OCI-LY1 (cell line): Measurements from ENCODE around the gene ZNF614.
"Not testable (repeated sequence)": the region's sequence is repeated elsewhere in the genome, so short reads cannot be mapped to it uniquely, and the experiment has no call there.

Experiments
- H2AFZ ChIP-seq: fragments of 200-600 bp; sonication (generic), shearing (Covaris generic); 2 replicates; pipeline ENCODE4 v1.6.0; 2014; ENCODE audit warnings: antibody characterized with exemption, mild to moderate bottlenecking, low read length
- H3F3A ChIP-seq: fragments of 200-600 bp; sonication (generic), shearing (Covaris generic); 2 replicates; pipeline ENCODE4 v1.6.0; 2014; ENCODE audit warnings: mild to moderate bottlenecking, antibody characterized with exemption, low read length, moderate library complexity; ENCODE audit not compliant: insufficient read depth
- H3K27ac ChIP-seq: fragments of 200-600 bp; sonication (generic); 2 replicates; pipeline ENCODE4 v1.5.1; 2014; ENCODE audit warnings: low read length, mixed run types, mild to moderate bottlenecking, low read depth; ENCODE audit not compliant: poor library complexity, severe bottlenecking
- H3K27me3 ChIP-seq: fragments of 200-600 bp; sonication (generic); 2 replicates; pipeline ENCODE4 v1.6.0; 2014; ENCODE audit warnings: antibody characterized with exemption, mild to moderate bottlenecking, low read length, moderate library complexity; ENCODE audit not compliant: insufficient read depth
- H3K36me3 ChIP-seq: fragments of 200-600 bp; sonication (generic); 2 replicates; pipeline ENCODE4 v1.6.1; 2014; ENCODE audit warnings: mild to moderate bottlenecking, antibody characterized with exemption, low read length, moderate library complexity, mixed read lengths; ENCODE audit not compliant: insufficient read depth
- H3K4me1 ChIP-seq: fragments of 200-600 bp; sonication (generic); 2 replicates; pipeline ENCODE4 v1.5.1; 2014; ENCODE audit warnings: mild to moderate bottlenecking, low read length, moderate library complexity; ENCODE audit not compliant: insufficient read depth, severe bottlenecking
- H3K4me2 ChIP-seq: fragments of 200-600 bp; sonication (generic), shearing (Covaris generic); 2 replicates; pipeline ENCODE4 v1.6.1; 2014; ENCODE audit warnings: low read length
- H3K4me3 ChIP-seq: fragments of 200-600 bp; sonication (generic); 2 replicates; pipeline ENCODE4 v1.5.1; 2014; ENCODE audit warnings: low read length, low read depth, mild to moderate bottlenecking, mixed read lengths; ENCODE audit not compliant: poor library complexity, severe bottlenecking
- H3K79me2 ChIP-seq: fragments of 200-600 bp; shearing (Covaris generic); 2 replicates; pipeline ENCODE4 v1.6.1; 2016; ENCODE audit warnings: mixed run types, low read length, mixed read lengths; ENCODE audit not compliant: insufficient read depth
- H3K9ac ChIP-seq: fragments of 200-600 bp; sonication (generic), shearing (Covaris generic); 2 replicates; pipeline ENCODE4 v1.6.1; 2014; ENCODE audit warnings: mild to moderate bottlenecking, low read length, mixed read lengths
- H3K9me2 ChIP-seq: fragments of 200-600 bp; sonication (generic), shearing (Covaris generic); 2 replicates; pipeline ENCODE4 v1.6.1; 2014; ENCODE audit warnings: low read depth, mild to moderate bottlenecking, low read length, mixed read lengths
- H3K9me3 ChIP-seq: fragments of 200-600 bp; shearing (Covaris generic); 2 replicates; pipeline ENCODE4 v1.6.1; 2014; ENCODE audit warnings: low read length, mixed read lengths
- H4K20me1 ChIP-seq: fragments of 200-600 bp; sonication (generic), shearing (Covaris generic); 2 replicates; pipeline ENCODE4 v1.6.0; 2016; ENCODE audit warnings: mild to moderate bottlenecking, low read length; ENCODE audit not compliant: insufficient read depth
- EZH2 ChIP-seq: fragments of 200-600 bp; sonication (generic), shearing (Covaris generic); IDR thresholded peaks from 2 replicates; pipeline ENCODE4 v1.8.0; 2017; ENCODE audit warnings: borderline replicate concordance, mixed run types, mild to moderate bottlenecking, antibody characterized with exemption, low read length, moderate library complexity, mixed read lengths
- TF ChIP-seq, protein P1 (sequence below): fragments of 200-600 bp; sonication (generic), shearing (Covaris generic); IDR thresholded peaks from 2 replicates; pipeline ENCODE4 v1.5.1; 2017; ENCODE audit warnings: mild to moderate bottlenecking, antibody characterized with exemption, low read length, moderate library complexity, mixed read lengths

Gene ZNF614

DNA sequence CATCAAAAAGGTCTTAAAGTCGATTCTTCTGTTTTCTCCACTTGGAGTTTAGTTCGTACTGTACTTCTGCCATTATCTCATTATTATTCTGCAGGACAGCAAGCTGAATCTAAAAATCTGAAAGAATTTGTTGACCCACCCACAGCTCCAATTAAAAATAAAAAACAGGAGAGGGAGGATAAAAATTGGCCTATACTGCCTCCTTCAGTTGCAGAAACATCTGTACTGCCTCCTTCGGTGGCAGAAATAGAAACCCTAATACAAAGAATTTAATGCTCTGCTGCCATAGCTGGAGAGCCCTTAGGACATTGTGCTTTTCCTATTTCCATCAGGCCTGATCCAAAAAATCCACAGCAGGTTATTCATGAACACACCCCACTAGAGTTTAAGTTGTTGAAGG is 51.3 kb downstream of the ZNF614 start:
- Histone ChIP-seq H2AFZ (no peak overlapping the region), H3K36me3 (no peaks in the 10 kb centered on the region), H3K9me2 (no peaks in the 10 kb centered on the region), H3K4me2 (no peak overlapping the region), H3K79me2 (no peaks in the 10 kb centered on the region), H3K9ac (no peak overlapping the region), H3K4me1 (no peaks in the 10 kb centered on the region), H4K20me1 (no peaks in the 10 kb centered on the region), H3K9me3 (peaks cover 13% of the 10 kb centered on the region), H3K4me3 (no peak overlapping the region), H3F3A (no peaks in the 10 kb centered on the region), H3K27ac (no peak overlapping the region), H3K27me3 (no peaks in the 10 kb centered on the region)
- TF ChIP-seq EZH2: no peak
- TF ChIP-seq, protein P1, sequence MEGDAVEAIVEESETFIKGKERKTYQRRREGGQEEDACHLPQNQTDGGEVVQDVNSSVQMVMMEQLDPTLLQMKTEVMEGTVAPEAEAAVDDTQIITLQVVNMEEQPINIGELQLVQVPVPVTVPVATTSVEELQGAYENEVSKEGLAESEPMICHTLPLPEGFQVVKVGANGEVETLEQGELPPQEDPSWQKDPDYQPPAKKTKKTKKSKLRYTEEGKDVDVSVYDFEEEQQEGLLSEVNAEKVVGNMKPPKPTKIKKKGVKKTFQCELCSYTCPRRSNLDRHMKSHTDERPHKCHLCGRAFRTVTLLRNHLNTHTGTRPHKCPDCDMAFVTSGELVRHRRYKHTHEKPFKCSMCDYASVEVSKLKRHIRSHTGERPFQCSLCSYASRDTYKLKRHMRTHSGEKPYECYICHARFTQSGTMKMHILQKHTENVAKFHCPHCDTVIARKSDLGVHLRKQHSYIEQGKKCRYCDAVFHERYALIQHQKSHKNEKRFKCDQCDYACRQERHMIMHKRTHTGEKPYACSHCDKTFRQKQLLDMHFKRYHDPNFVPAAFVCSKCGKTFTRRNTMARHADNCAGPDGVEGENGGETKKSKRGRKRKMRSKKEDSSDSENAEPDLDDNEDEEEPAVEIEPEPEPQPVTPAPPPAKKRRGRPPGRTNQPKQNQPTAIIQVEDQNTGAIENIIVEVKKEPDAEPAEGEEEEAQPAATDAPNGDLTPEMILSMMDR: no peak

DNA sequence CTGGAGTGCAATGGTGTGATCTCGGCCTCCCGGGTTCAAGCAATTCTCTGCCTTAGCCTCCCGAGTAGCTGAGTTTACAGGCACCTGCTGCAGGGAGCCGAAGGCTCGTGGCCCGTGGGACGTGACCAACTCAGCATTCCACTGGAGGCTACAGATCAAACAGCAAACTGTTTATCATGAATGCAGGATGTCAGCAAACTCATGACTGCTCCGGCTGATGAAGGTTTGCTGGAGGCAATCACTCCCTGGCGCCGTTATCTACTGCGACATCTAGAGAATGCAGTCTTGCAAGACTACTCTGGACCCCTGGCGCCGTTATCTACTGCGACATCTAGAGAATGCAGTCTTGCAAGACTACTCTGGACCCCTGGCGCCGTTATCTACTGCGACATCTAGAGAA is 52.4 kb downstream of the ZNF614 start:
- H3K79me2 ChIP-seq, H2AFZ ChIP-seq, H3K4me3 ChIP-seq, H3K36me3 ChIP-seq, H3K9me2 ChIP-seq, H3K4me1 ChIP-seq, H3K9ac ChIP-seq, H3K27ac ChIP-seq, H3K27me3 ChIP-seq, H3F3A ChIP-seq, H3K4me2 ChIP-seq, H4K20me1 ChIP-seq: not testable (repeated sequence)
- peaks cover 12% of the 10 kb centered on the region for H3K9me3 ChIP-seq

DNA sequence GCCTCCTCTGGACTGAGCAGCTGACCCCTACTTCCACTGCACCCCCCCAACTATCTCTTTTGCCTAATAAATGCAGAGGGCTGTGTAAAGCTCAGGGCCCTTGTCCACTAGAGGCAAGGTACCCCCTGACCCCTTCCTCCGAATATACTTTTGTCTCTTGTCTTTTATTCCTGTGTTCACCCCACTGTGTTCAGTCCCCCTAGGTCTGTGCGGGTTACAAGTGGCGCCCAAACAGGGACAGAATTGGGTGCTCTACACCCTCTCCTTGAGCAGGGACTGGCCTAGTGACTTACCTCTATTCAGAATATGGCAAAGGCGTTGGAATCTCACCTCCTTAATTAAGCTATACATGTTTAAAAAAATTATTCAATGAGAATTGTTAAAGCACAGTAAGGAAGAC is 56.6 kb downstream of the ZNF614 start:
- Histone ChIP-seq H3K9me2 (no peaks in the 10 kb centered on the region), H3K9ac (no peak overlapping the region), H2AFZ (no peak overlapping the region), H3K36me3 (no peaks in the 10 kb centered on the region), H3F3A (no peaks in the 10 kb centered on the region), H3K4me2 (no peak overlapping the region), H3K4me3 (no peak overlapping the region), H3K4me1 (no peaks in the 10 kb centered on the region), H3K79me2 (no peaks in the 10 kb centered on the region), H3K27me3 (no peaks in the 10 kb centered on the region), H4K20me1 (no peaks in the 10 kb centered on the region), H3K27ac (no peak overlapping the region), H3K9me3 (peaks cover 22% of the 10 kb centered on the region)
- TF ChIP-seq EZH2: no peak
- TF ChIP-seq, protein P1: no peak

DNA sequence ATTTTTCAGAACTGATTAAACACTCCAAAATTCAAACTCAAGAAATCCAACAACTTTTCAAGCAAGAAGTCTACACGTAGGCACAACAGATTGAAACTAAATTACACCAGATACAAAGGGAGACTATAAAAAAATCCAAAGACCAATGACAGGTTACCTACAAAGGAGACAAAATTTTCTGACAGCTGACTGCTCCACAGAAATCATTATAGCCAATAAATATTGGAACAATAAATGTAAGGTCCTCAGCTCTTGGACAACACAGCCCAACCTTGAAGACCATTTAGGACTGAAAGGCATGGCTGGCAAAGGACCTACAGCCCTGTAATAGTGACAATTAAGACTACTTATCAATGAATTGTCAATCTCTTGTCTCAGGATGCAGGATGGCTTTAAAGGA is 57.5 kb downstream of the ZNF614 start:
- H3K4me1 ChIP-seq: no peaks in the 10 kb centered on the region
- no peak overlapping the region for H3K4me3 ChIP-seq
- no peaks in the 10 kb centered on the region for H3K79me2 ChIP-seq
- H3K27me3 ChIP-seq: no peaks in the 10 kb centered on the region
- peaks cover 22% of the 10 kb centered on the region for H3K9me3 ChIP-seq
- no peak overlapping the region for H3K4me2 ChIP-seq
- TF ChIP-seq, protein P1: no peak
- no peak for TF ChIP-seq EZH2
- no peaks in the 10 kb centered on the region for H3K9me2 ChIP-seq
- no peak overlapping the region for H2AFZ ChIP-seq
- H3K27ac ChIP-seq: no peak overlapping the region
- no peaks in the 10 kb centered on the region for H4K20me1 ChIP-seq
- H3K9ac ChIP-seq: no peak overlapping the region
- H3K36me3 ChIP-seq: no peaks in the 10 kb centered on the region
- no peaks in the 10 kb centered on the region for H3F3A ChIP-seq
